H1 (cell line): ENCODE data around the gene UBN2. TPM values are rescaled to one million over a fixed set of nuclear protein-coding genes. Genes with fewer than 3 reads are reported as not detected.

ENCODE experiments used
- CTCF ChIA-PET: fragments of 300-600 bp; sonication (Branson Sonifier 250); formaldehyde crosslinking; loops from one replicate; lab custom pipeline; 2021; ENCODE audit not compliant: partially characterized antibody; lab: Charles Lee
- POLR2A ChIA-PET: fragments of 300-600 bp; sonication (Branson Sonifier 250); formaldehyde crosslinking; loops from one replicate; lab custom pipeline; 2021; ENCODE audit warnings: inconsistent platforms; ENCODE audit not compliant: partially characterized antibody; lab: Charles Lee
- DNase-seq, 2 experiments: peaks; one replicate each; pipeline versions ENCODE4 v3.0.0 to v3.0.0-alpha.2; 2010 to 2022; ENCODE audit warnings: low spot score in 2 of 2, low read depth in 1 of 2, mixed read lengths in 1 of 2
- FAIRE-seq: peaks from 2 replicates; lab custom pipeline; 2011; peaks lifted over from hg19 to GRCh38; lab: Jason Lieb, UNC
- H2AFZ ChIP-seq: 2 replicates; pipeline ENCODE4 v1.8.1; 2012; ENCODE audit warnings: low read length, inconsistent platforms
- H2AK5ac ChIP-seq: 2 replicates; pipeline ENCODE4 v1.6.1; 2013; ENCODE audit warnings: low read depth, low read length
- H2BK120ac ChIP-seq: replicated peaks from 2 replicates; pipeline ENCODE3; 2013; ENCODE audit warnings: low read depth, low read length, inconsistent platforms
- H2BK12ac ChIP-seq: 2 replicates; pipeline ENCODE4 v1.6.1; 2013; ENCODE audit warnings: low read depth, low read length
- H2BK15ac ChIP-seq: 2 replicates; pipeline ENCODE4 v1.6.1; 2013; ENCODE audit warnings: low read length
- H2BK20ac ChIP-seq: 2 replicates; pipeline ENCODE4 v1.6.1; 2013; ENCODE audit warnings: low read length
- H2BK5ac ChIP-seq: 2 replicates; pipeline ENCODE4 v1.6.1; 2013; ENCODE audit warnings: low read depth, low read length
- H3K14ac ChIP-seq: 2 replicates; pipeline ENCODE4 v1.6.1; 2013; ENCODE audit warnings: inconsistent platforms; ENCODE audit not compliant: insufficient read length
- H3K18ac ChIP-seq: 2 replicates; pipeline ENCODE4 v1.6.1; 2013; ENCODE audit warnings: low read length; ENCODE audit errors: extremely low read depth
- H3K23ac ChIP-seq: 2 replicates; pipeline ENCODE4 v1.6.1; 2013; ENCODE audit warnings: inconsistent platforms; ENCODE audit not compliant: insufficient read length
- H3K23me2 ChIP-seq: 2 replicates; pipeline ENCODE4 v1.6.1; 2013; ENCODE audit warnings: low read depth, low read length
- H3K27ac ChIP-seq: 2 replicates; pipeline ENCODE4 v1.6.1; 2011; ENCODE audit warnings: low read depth, low read length, inconsistent platforms
- H3K27me3 ChIP-seq, 4 experiments: replicated peaks in 1 of 4; 1 replicate in 1 of 4; 2 replicates in 3 of 4; pipeline versions ENCODE4 v1.6.1 to v1.8.1; 2011 to 2013; ENCODE audit warnings: low read length in 3 of 4, mild to moderate bottlenecking in 3 of 4, inconsistent platforms in 2 of 4, mixed read lengths in 2 of 4, moderate library complexity in 1 of 4; ENCODE audit not compliant: control insufficient read depth in 3 of 4, insufficient read depth in 3 of 4; ENCODE audit errors: extremely low read depth in 1 of 4
- H3K36me3 ChIP-seq, 4 experiments: 2 replicates each; pipeline versions ENCODE4 v1.6.1 to v1.8.1; 2011 to 2013; ENCODE audit warnings: mild to moderate bottlenecking in 4 of 4, low read length in 3 of 4, moderate library complexity in 2 of 4, control low read depth in 1 of 4, inconsistent platforms in 1 of 4; ENCODE audit not compliant: insufficient read depth in 4 of 4, control insufficient read depth in 2 of 4
- H3K4ac ChIP-seq: replicated peaks from 2 replicates; pipeline ENCODE3; 2013; ENCODE audit warnings: low read length, low read depth, mixed read lengths, inconsistent platforms; ENCODE audit not compliant: insufficient read length
- H3K4me1 ChIP-seq, 4 experiments: replicated peaks in 1 of 4; 1 replicate in 1 of 4; 2 replicates in 3 of 4; pipeline versions ENCODE4 v1.6.1 to v1.8.1; 2011 to 2013; ENCODE audit warnings: low read length in 3 of 4, inconsistent platforms in 2 of 4, mixed read lengths in 1 of 4; ENCODE audit not compliant: insufficient read depth in 4 of 4, control insufficient read depth in 3 of 4
- H3K4me2 ChIP-seq, 2 experiments: 2 replicates each; pipeline versions ENCODE4 v1.6.1 to v1.8.1; 2011 to 2013; ENCODE audit warnings: low read depth in 2 of 2, low read length in 2 of 2, control low read depth in 1 of 2, inconsistent platforms in 1 of 2, mild to moderate bottlenecking in 1 of 2; ENCODE audit not compliant: insufficient read depth in 1 of 2
- H3K4me3 ChIP-seq, 4 experiments: fragments of 200-600, 300-600 bp in 1 of 4; sonication (generic), shearing (Covaris generic), sonication (Bioruptor Twin) in 1 of 4; 2 replicates each; pipeline versions ENCODE4 v1.5.1 to v1.8.1; 2011 to 2016; ENCODE audit warnings: low read length in 4 of 4, low read depth in 3 of 4, control low read depth in 2 of 4, inconsistent platforms in 2 of 4, mild to moderate bottlenecking in 2 of 4, mixed read lengths in 1 of 4, moderate library complexity in 1 of 4; ENCODE audit not compliant: insufficient read depth in 2 of 4; ENCODE audit errors: extremely low read depth in 1 of 4
- H3K56ac ChIP-seq: replicated peaks from 2 replicates; pipeline ENCODE3; 2013; ENCODE audit warnings: low read depth, mild to moderate bottlenecking, mixed read lengths, low read length, inconsistent platforms; ENCODE audit not compliant: insufficient read length
- H3K79me1 ChIP-seq: 2 replicates; pipeline ENCODE4 v1.6.1; 2013; ENCODE audit warnings: low read depth, low read length, control low read depth
- H3K79me2 ChIP-seq, 2 experiments: 2 replicates each; pipeline versions ENCODE4 v1.6.1 to v1.8.1; 2012 to 2013; ENCODE audit warnings: low read length in 2 of 2, mild to moderate bottlenecking in 2 of 2, inconsistent platforms in 1 of 2; ENCODE audit not compliant: insufficient read depth in 2 of 2, control insufficient read depth in 1 of 2
- H3K9ac ChIP-seq, 4 experiments: replicated peaks in 1 of 4; 1 replicate in 1 of 4; 2 replicates in 3 of 4; pipeline versions ENCODE4 v1.6.1 to v1.8.1; 2011 to 2013; ENCODE audit warnings: low read depth in 3 of 4, low read length in 3 of 4, control low read depth in 2 of 4, mild to moderate bottlenecking in 2 of 4, moderate library complexity in 2 of 4, inconsistent platforms in 1 of 4; ENCODE audit errors: extremely low read depth in 1 of 4
- H3K9me3 ChIP-seq, 2 experiments: 2 replicates each; pipeline versions ENCODE4 v1.6.1 to v1.8.1; 2012 to 2013; ENCODE audit warnings: mild to moderate bottlenecking in 2 of 2, moderate library complexity in 2 of 2, control low read depth in 1 of 2, inconsistent platforms in 1 of 2, low read depth in 1 of 2, low read length in 1 of 2, mixed read lengths in 1 of 2; ENCODE audit not compliant: insufficient read depth in 2 of 2
- H4K20me1 ChIP-seq, 2 experiments: replicated peaks in 1 of 2; 2 replicates each; pipeline versions ENCODE3 to v1.8.1; 2011 to 2013; ENCODE audit warnings: inconsistent platforms in 2 of 2, low read length in 2 of 2, mild to moderate bottlenecking in 1 of 2; ENCODE audit not compliant: insufficient read depth in 2 of 2, control insufficient read depth in 1 of 2
- H4K5ac ChIP-seq: 2 replicates; pipeline ENCODE4 v1.6.1; 2013; ENCODE audit warnings: low read length, low read depth, mixed read lengths, inconsistent platforms; ENCODE audit not compliant: insufficient read length
- H4K8ac ChIP-seq: 2 replicates; pipeline ENCODE4 v1.8.0; 2013; ENCODE audit warnings: mild to moderate bottlenecking, moderate library complexity, low read length, inconsistent platforms; ENCODE audit not compliant: insufficient read depth; ENCODE audit errors: extremely low read depth
- H4K91ac ChIP-seq: replicated peaks from 2 replicates; pipeline ENCODE3; 2013; ENCODE audit warnings: low read length, mixed read lengths, inconsistent platforms; ENCODE audit not compliant: insufficient read length
- BRCA1 ChIP-seq: IDR thresholded peaks from 2 replicates; pipeline ENCODE4 v1.6.1; 2012; ENCODE audit warnings: low read depth, low read length, improper control_type of control experiment
- CHD1 ChIP-seq: IDR thresholded peaks from 2 replicates; pipeline ENCODE4 v1.6.1; 2012; ENCODE audit warnings: low read depth, low read length, improper control_type of control experiment
- CHD2 ChIP-seq: IDR thresholded peaks from 2 replicates; pipeline ENCODE4 v1.6.1; 2012; ENCODE audit warnings: low read length, improper control_type of control experiment
- GTF2F1 ChIP-seq: IDR thresholded peaks from 2 replicates; pipeline ENCODE4 v1.6.1; 2012; ENCODE audit warnings: low read depth, low read length, improper control_type of control experiment, borderline replicate concordance
- RBBP5 ChIP-seq: IDR thresholded peaks from 2 replicates; pipeline ENCODE4 v1.7.1; 2012; ENCODE audit warnings: low read depth, mild to moderate bottlenecking, inconsistent platforms, low read length, moderate library complexity, borderline replicate concordance
- SIN3A ChIP-seq, 2 experiments: IDR thresholded peaks in 1 of 2; conservative IDR thresholded peaks in 1 of 2; 2 replicates each; pipeline ENCODE4 v1.6.1; 2011 to 2012; ENCODE audit warnings: low read length in 2 of 2, improper control_type of control experiment in 1 of 2, low read depth in 1 of 2, mild to moderate bottlenecking in 1 of 2
- WGBS, 2 experiments: shearing (Covaris generic) in 1 of 2; methylation state at CpG; one replicate each; pipeline versions ENCODE4 v1.1.6 to v1.1.7; 2013 to 2015; ENCODE audit warnings: low lambda C conversion rate in 2 of 2, mixed read lengths in 2 of 2, inconsistent platforms in 1 of 2, low coverage in 1 of 2, missing lambda C conversion rate in 1 of 2; ENCODE audit not compliant: insufficient replicate concordance in 2 of 2, insufficient coverage in 1 of 2, insufficient read length in 1 of 2; ENCODE audit errors: extremely low coverage in 1 of 2, missing lambda C conversion rate in 1 of 2; 5-methylcytosine and 5-hydroxymethylcytosine counted together
- polyA plus RNA-seq, 7 experiments: library from polyadenylated mRNA; depleted of rRNA in 3 of 7; stranded (reverse) in 5 of 7; unstranded in 2 of 7; fragments of >200 nt in 5 of 7; fragments of 200-250 nt in 2 of 7; gene quantifications; 1 replicate in 5 of 7; 2 replicates in 1 of 7; 4 replicates in 1 of 7; pipeline versions ENCODE4 v1.2.1 to v1.2.3, GENCODE V29; 2011 to 2013; ENCODE audit warnings: missing spikeins in 2 of 7, mixed read lengths in 2 of 7
- total RNA-seq: library from RNA; stranded (reverse); fragmentation: NEBNext Ultra II Directional; extraction: Animal tissue kit (Norgen Biotek cat#: 25700); gene quantifications from 2 replicates; pipeline ENCODE4 v1.2.1, GENCODE V29; 2021
- TF ChIP-seq, protein P1 (sequence below): IDR thresholded peaks from 2 replicates; pipeline ENCODE4 v1.6.1; 2012; ENCODE audit warnings: inconsistent platforms
- TF ChIP-seq, protein P2 (sequence below): IDR thresholded peaks from 2 replicates; pipeline ENCODE4 v1.6.1; 2011; ENCODE audit warnings: low read length, improper control_type of control experiment
- TF ChIP-seq, protein P3 (sequence below), 3 experiments: IDR thresholded peaks; 1 replicate in 2 of 3; 2 replicates in 1 of 3; pipeline versions ENCODE4 v1.5.1 to v1.6.1; 2011; ENCODE audit warnings: low read length in 3 of 3, mild to moderate bottlenecking in 3 of 3, inconsistent platforms in 2 of 3, low read depth in 1 of 3, moderate library complexity in 1 of 3; ENCODE audit not compliant: insufficient read depth in 1 of 3; ENCODE audit errors: control extremely low read depth in 1 of 3

The UBN2 gene
- total and polyA plus RNA-seq, 2 of the 8 experiments (the other 6 are each of a cell fraction or from before 2014, with no cell fraction given) = 4.1 to 39.6 TPM

DNA sequence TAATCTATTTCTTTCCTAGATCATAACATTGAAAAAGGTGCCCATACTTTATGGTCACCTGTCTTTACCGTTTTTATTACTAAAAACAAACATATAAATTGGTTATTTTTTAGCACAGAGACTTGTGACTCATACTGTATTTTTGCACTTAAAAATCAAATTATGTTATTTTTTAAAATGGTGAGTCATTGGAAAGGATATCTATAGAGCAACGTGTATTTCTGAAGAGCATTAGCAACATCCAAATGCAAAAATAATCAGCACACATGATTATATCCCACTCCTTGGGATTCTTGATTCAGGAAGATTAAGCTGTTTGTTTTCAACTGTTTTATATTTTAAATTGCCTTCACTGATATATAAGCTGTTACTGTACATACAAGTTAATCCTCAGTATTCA, 69.4 kb downstream of the UBN2 start:
- Histone ChIP-seq H3K27me3 (no peaks in the 10 kb centered on the region), H4K20me1 (no peaks in the 10 kb centered on the region), H3K4ac (no peak overlapping the region), H2BK15ac (no peak overlapping the region), H3K9ac (no peak overlapping the region), H4K91ac (no peak overlapping the region), H2BK20ac (no peak overlapping the region), H3K4me1 (no peaks in the 10 kb centered on the region), H3K27ac (no peak overlapping the region), H3K14ac (no peak overlapping the region), H4K8ac (no peak overlapping the region), H2BK120ac (no peak overlapping the region), H3K23ac (no peak overlapping the region), H2AK5ac (no peak overlapping the region), H2BK12ac (no peak overlapping the region), H3K18ac (no peak overlapping the region), H3K56ac (no peak overlapping the region), H3K79me1 (no peaks in the 10 kb centered on the region), H2AFZ (no peak overlapping the region), H3K9me3 (no peaks in the 10 kb centered on the region), H3K23me2 (peaks cover 2% of the 10 kb centered on the region; the same call in 1 of the 2 replicates), H2BK5ac (no peak overlapping the region), H3K79me2 (no peaks in the 10 kb centered on the region), H3K4me3 (no peak overlapping the region), H4K5ac (no peak overlapping the region), H3K36me3 (peaks cover 0 to 5% (median 0%) of the 10 kb centered on the region in 4 experiments; a peak in 2 of 8 replicates), H3K4me2 (no peak overlapping the region)
- TF ChIP-seq SIN3A (conservative IDR thresholded peaks at IDR 0.05 in 1 of 2, IDR thresholded peaks at IDR 0.05 in 1 of 2; ENCODE audit: low read depth in 1 of 2, low read length in 2 of 2) (no peak), CHD2 (no peak), CHD1 (no peak), GTF2F1 (no peak), RBBP5 (no peak), BRCA1 (no peak)
- TF ChIP-seq, protein P1, sequence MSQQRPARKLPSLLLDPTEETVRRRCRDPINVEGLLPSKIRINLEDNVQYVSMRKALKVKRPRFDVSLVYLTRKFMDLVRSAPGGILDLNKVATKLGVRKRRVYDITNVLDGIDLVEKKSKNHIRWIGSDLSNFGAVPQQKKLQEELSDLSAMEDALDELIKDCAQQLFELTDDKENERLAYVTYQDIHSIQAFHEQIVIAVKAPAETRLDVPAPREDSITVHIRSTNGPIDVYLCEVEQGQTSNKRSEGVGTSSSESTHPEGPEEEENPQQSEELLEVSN = no peak
- TF ChIP-seq, protein P2, sequence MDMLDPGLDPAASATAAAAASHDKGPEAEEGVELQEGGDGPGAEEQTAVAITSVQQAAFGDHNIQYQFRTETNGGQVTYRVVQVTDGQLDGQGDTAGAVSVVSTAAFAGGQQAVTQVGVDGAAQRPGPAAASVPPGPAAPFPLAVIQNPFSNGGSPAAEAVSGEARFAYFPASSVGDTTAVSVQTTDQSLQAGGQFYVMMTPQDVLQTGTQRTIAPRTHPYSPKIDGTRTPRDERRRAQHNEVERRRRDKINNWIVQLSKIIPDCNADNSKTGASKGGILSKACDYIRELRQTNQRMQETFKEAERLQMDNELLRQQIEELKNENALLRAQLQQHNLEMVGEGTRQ = no peak
- TF ChIP-seq, protein P3, sequence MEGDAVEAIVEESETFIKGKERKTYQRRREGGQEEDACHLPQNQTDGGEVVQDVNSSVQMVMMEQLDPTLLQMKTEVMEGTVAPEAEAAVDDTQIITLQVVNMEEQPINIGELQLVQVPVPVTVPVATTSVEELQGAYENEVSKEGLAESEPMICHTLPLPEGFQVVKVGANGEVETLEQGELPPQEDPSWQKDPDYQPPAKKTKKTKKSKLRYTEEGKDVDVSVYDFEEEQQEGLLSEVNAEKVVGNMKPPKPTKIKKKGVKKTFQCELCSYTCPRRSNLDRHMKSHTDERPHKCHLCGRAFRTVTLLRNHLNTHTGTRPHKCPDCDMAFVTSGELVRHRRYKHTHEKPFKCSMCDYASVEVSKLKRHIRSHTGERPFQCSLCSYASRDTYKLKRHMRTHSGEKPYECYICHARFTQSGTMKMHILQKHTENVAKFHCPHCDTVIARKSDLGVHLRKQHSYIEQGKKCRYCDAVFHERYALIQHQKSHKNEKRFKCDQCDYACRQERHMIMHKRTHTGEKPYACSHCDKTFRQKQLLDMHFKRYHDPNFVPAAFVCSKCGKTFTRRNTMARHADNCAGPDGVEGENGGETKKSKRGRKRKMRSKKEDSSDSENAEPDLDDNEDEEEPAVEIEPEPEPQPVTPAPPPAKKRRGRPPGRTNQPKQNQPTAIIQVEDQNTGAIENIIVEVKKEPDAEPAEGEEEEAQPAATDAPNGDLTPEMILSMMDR (IDR thresholded peaks at IDR 0.05; ENCODE audit: control extremely low read depth in 1 of 3, insufficient read depth in 1 of 3, low read depth in 1 of 3, low read length in 3 of 3) = no peak
- no peak for FAIRE-seq
- no peak for DNase-seq
- CTCF ChIA-PET = no interaction called here
- 86% methylated on average over 2 of the region's 2 CpGs; no CpG with 5 or more reads in 1 of the 2 experiments for WGBS, 2 experiments
- POLR2A ChIA-PET = no interaction called here
